Astrocyte (in vitro differentiated cells and primary cell): ENCODE measurements around the gene BCL2.

Source experiments
- CTCF ChIP-seq: IDR thresholded peaks from 2 replicates; pipeline ENCODE4 v1.5.1; 2011; ENCODE audit warnings: low read depth, mild to moderate bottlenecking, inconsistent platforms, low read length, moderate library complexity; ENCODE audit not compliant: insufficient read depth
- EZH2 ChIP-seq: IDR thresholded peaks from 2 replicates; pipeline ENCODE4 v1.6.1; 2012; ENCODE audit warnings: mild to moderate bottlenecking, low read length, inconsistent platforms; ENCODE audit not compliant: insufficient read depth

- TF ChIP-seq CTCF (no peak), EZH2 (no peak)
These were observed 633 bp downstream of the BCL2 start for GRCh38 chr18:63318889-63319382.
